ENCODE results near the gene TRIM25.

- TF ChIP-seq CREB1 (IDR thresholded peaks at IDR 0.05) (no peak), CTCF (IDR thresholded peaks at IDR 0.05; ENCODE audit: control extremely low read depth in 1 of 3, insufficient read depth in 1 of 3, low read depth in 1 of 3, low read length in 3 of 3) (no peak), YY1 (IDR thresholded peaks at IDR 0.05; ENCODE audit: low read depth, low read length) (peak; percentile 73; the same call in 1 of the 2 replicates), RAD21 (IDR thresholded peaks at IDR 0.05 in 1 of 2, conservative IDR thresholded peaks at IDR 0.05 in 1 of 2; ENCODE audit: low read depth in 2 of 2, low read length in 2 of 2) (no peak), USF2 (IDR thresholded peaks at IDR 0.05; ENCODE audit: low read length) (no peak), CEBPB (IDR thresholded peaks at IDR 0.05; ENCODE audit: low read depth, low read length) (no peak)
Measured at GRCh38 chr17:56926270-56926669, 12.4 kb upstream of the TRIM25 start.

Data from H1 (cell line).